HTR-8/SVneo (cell line): ENCODE data around the gene PRODH2.
"Not testable (repeated sequence)": the region's sequence is repeated elsewhere in the genome, so short reads cannot be mapped to it uniquely, and the experiment has no call there.

ENCODE experiments used
- DNase-seq: peaks from one replicate; pipeline ENCODE4 v3.0.0; 2011; ENCODE audit warnings: low spot score, mixed read lengths; ENCODE audit not compliant: insufficient read length
- FAIRE-seq: peaks from 2 replicates; lab custom pipeline; 2011; peaks lifted over from hg19 to GRCh38; lab: Jason Lieb, UNC

The PRODH2 gene

GRCh38 chr19:35844482-35845214 lies 32.0 kb upstream of the PRODH2 start:
- DNase-seq (no peak), FAIRE-seq (no peak)

GRCh38 chr19:35843676-35844481 lies 31.2 kb upstream of the PRODH2 start:
- DNase-seq, result no peak

GRCh38 chr19:35842666-35843272 lies 30.1 kb upstream of the PRODH2 start:
- no peak for FAIRE-seq
- DNase-seq, result no peak

More at GRCh38 chr19:35843676-35844481, 31.2 kb upstream of the PRODH2 start:
- FAIRE-seq, result no peak

GRCh38 chr19:35841961-35842595 lies 29.4 kb upstream of the PRODH2 start:
- FAIRE-seq, result no peak
- DNase-seq, result no peak

- not testable (repeated sequence) for FAIRE-seq
These were observed 23.5 kb upstream of the PRODH2 start for GRCh38 chr19:35836096-35836495.

GRCh38 chr19:35833972-35834371 lies 21.3 kb upstream of the PRODH2 start:
- DNase-seq (no peak), FAIRE-seq (no peak)

More at GRCh38 chr19:35836096-35836495, 23.5 kb upstream of the PRODH2 start:
- not testable (repeated sequence) for DNase-seq

- DNase-seq, result no peak
- no peak for FAIRE-seq
These were observed 19.4 kb upstream of the PRODH2 start for GRCh38 chr19:35832054-35832453.

GRCh38 chr19:35830986-35831385 lies 18.3 kb upstream of the PRODH2 start:
- FAIRE-seq, result no peak

GRCh38 chr19:35828692-35829301 lies 16.2 kb upstream of the PRODH2 start:
- DNase-seq, result peak; percentile 71
- peak; percentile 48 for FAIRE-seq

More at GRCh38 chr19:35830986-35831385, 18.3 kb upstream of the PRODH2 start:
- DNase-seq, result no peak

GRCh38 chr19:35824150-35824549 lies 11.5 kb upstream of the PRODH2 start:
- DNase-seq (no peak), FAIRE-seq (no peak)

- DNase-seq, result no peak
- FAIRE-seq, result no peak
These were observed 9.9 kb upstream of the PRODH2 start for GRCh38 chr19:35822579-35822978.

- FAIRE-seq, result no peak
These were observed 5.8 kb upstream of the PRODH2 start for GRCh38 chr19:35818445-35818844.

GRCh38 chr19:35816846-35817245 lies 4.2 kb upstream of the PRODH2 start:
- DNase-seq (no peak), FAIRE-seq (no peak)

More at GRCh38 chr19:35818445-35818844, 5.8 kb upstream of the PRODH2 start:
- DNase-seq, result no peak

- DNase-seq, result no peak
These were observed 3.6 kb upstream of the PRODH2 start for GRCh38 chr19:35816262-35816661.

GRCh38 chr19:35813043-35813890 lies 622 bp upstream of the PRODH2 start:
- no peak for DNase-seq
- FAIRE-seq, result no peak

More at GRCh38 chr19:35816262-35816661, 3.6 kb upstream of the PRODH2 start:
- FAIRE-seq, result no peak

- FAIRE-seq (no peak), DNase-seq (no peak)
These were observed 1.1 kb downstream of the PRODH2 start for GRCh38 chr19:35811317-35812219.

- FAIRE-seq (no peak), DNase-seq (no peak)
These were observed 5.0 kb downstream of the PRODH2 start for GRCh38 chr19:35807633-35808032.

GRCh38 chr19:35806597-35806996 lies 6.0 kb downstream of the PRODH2 start:
- no peak for DNase-seq
- FAIRE-seq, result no peak
